ENCODE data around the gene TTBK2. TPM values are rescaled to one million over a fixed set of nuclear protein-coding genes. Genes with fewer than 3 reads are reported as not detected.

The TTBK2 gene
- total RNA-seq, 2 donors from 2014 or later = 15.1 to 20.0 TPM

GRCh38 chr15:42750306-42750705, 170.3 kb downstream of the TTBK2 start:
- Mint-ChIP-seq H3K27ac (no peak overlapping the region), H3K4me1 (peaks cover 2% of the 10 kb centered on the region), H3K36me3 (ENCODE audit: low read depth) (peaks cover 22% of the 10 kb centered on the region), H3K4me3 (no peak overlapping the region), H3K27me3 (no peaks in the 10 kb centered on the region)
- DNase-seq = no peak
- H3K9me3 ChIP-seq (ENCODE audit: control insufficient read depth, low read length, poor library complexity, severe bottlenecking) = peaks cover 3% of the 10 kb centered on the region
- ATAC-seq = no peak

- Mint-ChIP-seq H3K27me3 (no peaks in the 10 kb centered on the region), H3K4me3 (no peak overlapping the region), H3K36me3 (ENCODE audit: low read depth) (peaks cover 22% of the 10 kb centered on the region)
These were observed 171.3 kb downstream of the TTBK2 start for GRCh38 chr15:42749266-42749665.

GRCh38 chr15:42744195-42744594, 176.4 kb downstream of the TTBK2 start:
- DNase-seq = no peak
- Mint-ChIP-seq H3K27me3 (no peaks in the 10 kb centered on the region), H3K36me3 (ENCODE audit: low read depth) (peaks cover 5% of the 10 kb centered on the region)

More at GRCh38 chr15:42749266-42749665, 171.3 kb downstream of the TTBK2 start:
- no peak for ATAC-seq
- Mint-ChIP-seq H3K4me1 (peaks cover 2% of the 10 kb centered on the region), H3K27ac (no peak overlapping the region)
- DNase-seq = no peak
- H3K9me3 ChIP-seq (ENCODE audit: control insufficient read depth, low read length, poor library complexity, severe bottlenecking) = peaks cover 3% of the 10 kb centered on the region

GRCh38 chr15:42742149-42742548, 178.4 kb downstream of the TTBK2 start:
- no peaks in the 10 kb centered on the region for H3K9me3 ChIP-seq (ENCODE audit: control insufficient read depth, low read length, poor library complexity, severe bottlenecking)
- ATAC-seq (no peak), DNase-seq (no peak)
- H3K36me3 Mint-ChIP-seq (ENCODE audit: low read depth) = peaks cover 5% of the 10 kb centered on the region
- H3K4me3 Mint-ChIP-seq = no peak overlapping the region
- H3K27ac Mint-ChIP-seq = no peak overlapping the region
- no peaks in the 10 kb centered on the region for H3K27me3 Mint-ChIP-seq
- H3K4me1 Mint-ChIP-seq = no peaks in the 10 kb centered on the region

More at GRCh38 chr15:42744195-42744594, 176.4 kb downstream of the TTBK2 start:
- no peak overlapping the region for H3K27ac Mint-ChIP-seq
- peaks cover 2% of the 10 kb centered on the region for H3K4me1 Mint-ChIP-seq
- H3K4me3 Mint-ChIP-seq = no peak overlapping the region
- ATAC-seq = no peak
- no peaks in the 10 kb centered on the region for H3K9me3 ChIP-seq (ENCODE audit: control insufficient read depth, low read length, poor library complexity, severe bottlenecking)

- DNase-seq (no peak), ATAC-seq (no peak)
- Mint-ChIP-seq H3K4me1 (no peaks in the 10 kb centered on the region), H3K4me3 (no peak overlapping the region), H3K27ac (no peak overlapping the region), H3K36me3 (ENCODE audit: low read depth) (peaks cover 5% of the 10 kb centered on the region), H3K27me3 (no peaks in the 10 kb centered on the region)
- no peaks in the 10 kb centered on the region for H3K9me3 ChIP-seq (ENCODE audit: control insufficient read depth, low read length, poor library complexity, severe bottlenecking)
These were observed 178.9 kb downstream of the TTBK2 start for GRCh38 chr15:42741710-42742109.

- Mint-ChIP-seq H3K27ac (peak overlapping the region; percentile 74), H3K4me1 (peaks cover 5% of the 10 kb centered on the region), H3K27me3 (no peaks in the 10 kb centered on the region), H3K36me3 (ENCODE audit: low read depth) (no peaks in the 10 kb centered on the region), H3K4me3 (peak overlapping the region; percentile 82)
- no peaks in the 10 kb centered on the region for H3K9me3 ChIP-seq (ENCODE audit: control insufficient read depth, low read length, poor library complexity, severe bottlenecking)
- no peak for DNase-seq
- ATAC-seq = no peak
These were observed 182.8 kb downstream of the TTBK2 start for GRCh38 chr15:42737529-42738328.

- peak within 1 kb of the TSS; percentile 84 for H3K4me3 Mint-ChIP-seq
These were observed 183.6 kb downstream of the TTBK2 start, which contains the start of gene CDAN1 for GRCh38 chr15:42736793-42737528. CDAN1 (minus strand) TSS chr15:42737128; CDS start chr15:42737102, 26 bp downstream.

GRCh38 chr15:42736178-42736792, 184.3 kb downstream of the TTBK2 start:
- DNase-seq (no peak), ATAC-seq (peak; percentile 6)
- peaks cover 8% of the 10 kb centered on the region for H3K4me1 Mint-ChIP-seq
- H3K36me3 Mint-ChIP-seq (ENCODE audit: low read depth) = no peaks in the 10 kb centered on the region
- H3K9me3 ChIP-seq (ENCODE audit: control insufficient read depth, low read length, poor library complexity, severe bottlenecking) = no peaks in the 10 kb centered on the region
- H3K27me3 Mint-ChIP-seq = no peaks in the 10 kb centered on the region
- peak overlapping the region; percentile 84 for H3K4me3 Mint-ChIP-seq
- H3K27ac Mint-ChIP-seq = peak overlapping the region; percentile 45

More at GRCh38 chr15:42736793-42737528, 183.6 kb downstream of the TTBK2 start, which contains the start of gene CDAN1:
- DNase-seq (peak; percentile 92 to 96 (median 96)), ATAC-seq (peak; percentile 92)
- Mint-ChIP-seq H3K27me3 (no peaks in the 10 kb centered on the region), H3K27ac (peak within 1 kb of the TSS; percentile 74), H3K4me1 (peaks cover 8% of the 10 kb centered on the region), H3K36me3 (ENCODE audit: low read depth) (no peaks in the 10 kb centered on the region)
- no peaks in the 10 kb centered on the region for H3K9me3 ChIP-seq (ENCODE audit: control insufficient read depth, low read length, poor library complexity, severe bottlenecking)

GRCh38 chr15:42735382-42736165, 185.0 kb downstream of the TTBK2 start:
- ATAC-seq (no peak), DNase-seq (no peak)
- peak overlapping the region; percentile 45 for H3K27ac Mint-ChIP-seq
- H3K4me3 Mint-ChIP-seq = peak overlapping the region; percentile 84
- H3K9me3 ChIP-seq (ENCODE audit: control insufficient read depth, low read length, poor library complexity, severe bottlenecking) = no peaks in the 10 kb centered on the region
- H3K27me3 Mint-ChIP-seq = no peaks in the 10 kb centered on the region
- peaks cover 8% of the 10 kb centered on the region for H3K4me1 Mint-ChIP-seq
- H3K36me3 Mint-ChIP-seq (ENCODE audit: low read depth) = no peaks in the 10 kb centered on the region

GRCh38 chr15:42734076-42734672, 186.4 kb downstream of the TTBK2 start:
- ATAC-seq (no peak), DNase-seq (no peak)
- peak overlapping the region; percentile 78 for H3K27ac Mint-ChIP-seq
- H3K4me1 Mint-ChIP-seq = peaks cover 8% of the 10 kb centered on the region
- no peaks in the 10 kb centered on the region for H3K27me3 Mint-ChIP-seq
- H3K9me3 ChIP-seq (ENCODE audit: control insufficient read depth, low read length, poor library complexity, severe bottlenecking) = no peaks in the 10 kb centered on the region
- peak overlapping the region; percentile 84 for H3K4me3 Mint-ChIP-seq
- H3K36me3 Mint-ChIP-seq (ENCODE audit: low read depth) = peaks cover 2% of the 10 kb centered on the region

GRCh38 chr15:42733027-42733426, 187.6 kb downstream of the TTBK2 start:
- H3K4me1 Mint-ChIP-seq = peaks cover 10% of the 10 kb centered on the region

GRCh38 chr15:42732095-42732827, 188.3 kb downstream of the TTBK2 start:
- Mint-ChIP-seq H3K27me3 (no peaks in the 10 kb centered on the region), H3K4me1 (peaks cover 10% of the 10 kb centered on the region), H3K4me3 (no peak overlapping the region), H3K36me3 (ENCODE audit: low read depth) (peaks cover 2% of the 10 kb centered on the region), H3K27ac (peak overlapping the region; percentile 61)
- H3K9me3 ChIP-seq (ENCODE audit: control insufficient read depth, low read length, poor library complexity, severe bottlenecking) = no peaks in the 10 kb centered on the region
- no peak for DNase-seq
- ATAC-seq = no peak

More at GRCh38 chr15:42733027-42733426, 187.6 kb downstream of the TTBK2 start:
- DNase-seq = no peak
- no peak overlapping the region for H3K4me3 Mint-ChIP-seq
- ATAC-seq = no peak
- H3K36me3 Mint-ChIP-seq (ENCODE audit: low read depth) = peaks cover 2% of the 10 kb centered on the region
- peak overlapping the region; percentile 34 for H3K27ac Mint-ChIP-seq
- H3K27me3 Mint-ChIP-seq = no peaks in the 10 kb centered on the region
- H3K9me3 ChIP-seq (ENCODE audit: control insufficient read depth, low read length, poor library complexity, severe bottlenecking) = no peaks in the 10 kb centered on the region

All from T-helper 17 cell (primary cell).